HG03469 (cell line): ENCODE results near the gene EFCAB5.

ENCODE experiments used
- ATAC-seq: cut with Tn5 transposase; IDR thresholded peaks from one replicate; pipeline ENCODE4 v1.9.1; 2021; ENCODE audit warnings: mild to moderate bottlenecking, moderate library complexity, moderate number of reproducible peaks; ENCODE audit not compliant: unreplicated experiment

Gene EFCAB5

DNA sequence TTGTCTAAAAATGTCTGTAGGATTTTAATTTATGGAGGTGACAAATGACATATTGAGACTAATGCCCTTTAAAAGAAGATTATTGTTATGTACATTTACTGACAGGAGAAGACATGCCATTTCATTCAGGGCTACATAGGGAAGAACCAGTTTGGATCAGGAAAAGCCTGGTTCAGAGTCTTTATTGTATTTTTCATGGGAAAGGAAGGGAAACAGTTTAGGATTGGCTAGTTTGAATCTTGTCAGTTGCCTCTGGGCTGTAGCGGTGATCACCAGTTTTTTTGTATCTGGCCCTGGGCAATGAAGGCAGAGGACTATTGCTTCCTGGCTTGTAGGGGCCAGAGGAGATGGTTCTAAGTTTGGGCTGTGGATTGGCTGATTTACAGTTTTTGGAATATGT is 206.9 kb downstream of the EFCAB5 start:
- ATAC-seq: no peak

DNA sequence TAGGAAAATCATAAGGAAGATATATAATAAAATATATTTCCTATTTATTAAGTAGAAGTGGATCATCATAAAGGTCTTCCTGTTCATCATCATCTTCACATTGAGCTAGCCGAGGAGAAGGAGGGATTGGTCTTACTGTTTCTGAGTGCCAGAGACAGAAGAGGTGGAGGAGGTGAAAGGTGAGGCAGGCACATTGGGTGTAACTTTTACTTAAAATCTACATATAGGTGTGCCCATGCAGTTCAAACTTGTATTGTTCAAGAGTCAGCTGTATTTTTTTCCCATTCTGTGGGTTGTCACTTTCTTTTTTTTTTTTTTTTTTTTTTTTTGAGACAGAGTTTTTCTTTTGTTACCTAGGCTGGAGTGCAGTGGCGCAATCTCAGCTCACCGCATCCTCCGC is 210.0 kb downstream of the EFCAB5 start:
- ATAC-seq: no peak

GRCh38 chr17:30153463-30153862 is 212.0 kb downstream of the EFCAB5 start:
- no peak for ATAC-seq

DNA sequence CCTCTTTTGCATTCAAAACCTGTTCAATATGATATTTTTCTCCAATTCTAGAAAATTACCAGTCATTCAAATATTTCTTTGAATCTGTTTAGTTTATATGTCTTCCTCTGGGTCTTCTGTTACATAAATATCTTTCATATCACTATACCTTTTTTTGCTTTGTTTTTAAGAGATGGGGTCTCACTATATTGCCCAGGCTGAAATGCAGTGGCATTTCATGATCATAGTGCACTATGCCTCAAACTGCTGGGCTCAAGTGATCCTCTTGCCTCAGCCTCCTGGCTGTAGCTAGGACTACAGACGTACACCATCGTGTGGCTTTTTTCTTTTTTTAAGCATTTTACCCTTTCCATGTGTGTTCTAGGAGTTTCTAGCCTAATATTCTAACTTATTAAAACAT is 214.0 kb downstream of the EFCAB5 start:
- no peak for ATAC-seq
